ENCODE data around the gene TMEM138.

GRCh38 chr11:61372659-61373420 lies 10.7 kb downstream of the TMEM138 start:
- TF ChIP-seq EZH2phosphoT487 (IDR thresholded peaks at IDR 0.05; ENCODE audit: borderline replicate concordance) (no peak), CTCF (conservative IDR thresholded peaks at IDR 0.05; ENCODE audit: low read length) (no peak)

All from Loucy (cell line).